Limb (tissue), 2 donors: ENCODE measurements around the gene EEF1G.
A peak's percentile ranks its signal among the peaks of the same experiment; 100 is the strongest.

Experiments
- DNase-seq, 2 donors: peaks; one replicate each; pipeline ENCODE4 v3.0.0-alpha.2; 2016; ENCODE audit errors: extremely low spot score in 2 of 2

The EEF1G gene

GRCh38 chr11:62542111-62542745, 31.5 kb downstream of the EEF1G start:
- DNase-seq: no peak

- DNase-seq: no peak
Measured at GRCh38 chr11:62540804-62541701, 32.6 kb downstream of the EEF1G start.

GRCh38 chr11:62539238-62539925, 34.3 kb downstream of the EEF1G start:
- peak in 1 of 2 donors; percentile 73 for DNase-seq

GRCh38 chr11:62538470-62539237, 35.0 kb downstream of the EEF1G start:
- DNase-seq: no peak

- no peak for DNase-seq
Measured at GRCh38 chr11:62536301-62536957, 37.3 kb downstream of the EEF1G start.

- DNase-seq: no peak
Measured at GRCh38 chr11:62535802-62536201, 37.9 kb downstream of the EEF1G start.

GRCh38 chr11:62534779-62535545, 38.7 kb downstream of the EEF1G start:
- DNase-seq: no peak

GRCh38 chr11:62532096-62532495, 41.6 kb downstream of the EEF1G start:
- no peak for DNase-seq

- no peak for DNase-seq
Measured at GRCh38 chr11:62516736-62517371, 56.8 kb downstream of the EEF1G start.

GRCh38 chr11:62514151-62514550, 59.5 kb downstream of the EEF1G start:
- DNase-seq: no peak

GRCh38 chr11:62513626-62514025, 60.1 kb downstream of the EEF1G start:
- no peak for DNase-seq

- DNase-seq: no peak
Measured at GRCh38 chr11:62512961-62513360, 60.7 kb downstream of the EEF1G start.
